A549 treated with AZD9567 at 1 μM for 4 hours (cell line): ENCODE data around the gene TBX4. TPM values are rescaled to one million over a fixed set of nuclear protein-coding genes. Genes with fewer than 3 reads are reported as not detected.

Experiments used
- total RNA-seq: library from RNA; stranded (reverse); fragments of 200-300 nt; extraction: Qiagen RNA extraction; gene quantifications from 5 replicates; pipeline ENCODE4 v1.2.3, GENCODE V29; 2022; ENCODE audit not compliant: insufficient read depth

TBX4 gene
- total RNA-seq: 0.11 to 0.35 TPM (median 0.17 TPM) in 4 of 5 replicates, not detected in the other

GRCh38 chr17:61452301-61453290 is at the start of gene TBX4:
Gene TBX4, plus strand, starts transcription at chr17:61452422. Its CDS starts 4,069 bp downstream, at chr17:61456491.

Other genes starting within 250 kb of the TBX4 start
- 4.9 to 5.4 TPM (median 5.1 TPM) in 5 replicates for gene TBX2, start 52.6 kb upstream of the TBX4 start, total RNA-seq
- gene NACA2, start 138.8 kb downstream of the TBX4 start, total RNA-seq: not detected in 5 replicates